SU-DHL-6 (cell line): ENCODE data around the gene SERPINB3.

Experiments used
- H2AFZ ChIP-seq: fragments of 200-600 bp; sonication (generic); 2 replicates; pipeline ENCODE4 v1.6.1; 2014; ENCODE audit warnings: low read depth, mild to moderate bottlenecking, moderate library complexity, mixed read lengths, antibody characterized with exemption, low read length; ENCODE audit not compliant: severe bottlenecking
- H3F3A ChIP-seq: fragments of 200-600 bp; shearing (Covaris generic); 2 replicates; pipeline ENCODE4 v1.6.0; 2016; ENCODE audit warnings: antibody characterized with exemption, mild to moderate bottlenecking; ENCODE audit not compliant: insufficient read depth
- H3K27ac ChIP-seq: fragments of 200-600 bp; sonication (generic); 2 replicates; pipeline ENCODE4 v1.5.1; 2016; ENCODE audit warnings: low read depth, mild to moderate bottlenecking, low read length, moderate library complexity, mixed read lengths
- H3K27me3 ChIP-seq: fragments of 200-600 bp; sonication (generic), shearing (Covaris generic); 2 replicates; pipeline ENCODE4 v1.6.0; 2014; ENCODE audit warnings: mild to moderate bottlenecking, low read length
- H3K36me3 ChIP-seq: fragments of 200-600 bp; sonication (generic); 2 replicates; pipeline ENCODE4 v1.6.1; 2014; ENCODE audit warnings: mild to moderate bottlenecking, low read length, mixed read lengths
- H3K4me2 ChIP-seq: fragments of 300-600, 200-600 bp; shearing (Covaris generic), sonication (generic); 2 replicates; pipeline ENCODE4 v1.6.0; 2014; ENCODE audit warnings: low read length, low read depth, mild to moderate bottlenecking; ENCODE audit not compliant: poor library complexity, severe bottlenecking
- H3K4me3 ChIP-seq: fragments of 200-600 bp; sonication (generic); 2 replicates; pipeline ENCODE4 v1.5.1; 2014; ENCODE audit warnings: antibody characterized with exemption, low read length, mild to moderate bottlenecking, mixed read lengths; ENCODE audit not compliant: insufficient read depth, poor library complexity, severe bottlenecking
- H3K79me2 ChIP-seq: fragments of 200-600 bp; sonication (generic); 2 replicates; pipeline ENCODE4 v1.6.1; 2014; ENCODE audit warnings: mild to moderate bottlenecking, low read length, moderate library complexity; ENCODE audit not compliant: insufficient read depth
- H3K9ac ChIP-seq: fragments of 200-600 bp; sonication (generic); 2 replicates; pipeline ENCODE4 v1.7.0; 2014; ENCODE audit warnings: mild to moderate bottlenecking, low read length
- H3K9me2 ChIP-seq: fragments of 200-600 bp; sonication (generic); replicated peaks from 2 replicates; pipeline ENCODE4 v1.6.1; 2014; ENCODE audit warnings: low read length; ENCODE audit not compliant: insufficient read depth
- H3K9me3 ChIP-seq: fragments of 200-600 bp; sonication (generic); 2 replicates; pipeline ENCODE4 v1.6.1; 2014; ENCODE audit warnings: low read length, mixed read lengths; ENCODE audit not compliant: insufficient read depth
- H4K20me1 ChIP-seq: fragments of 200-600 bp; sonication (generic); 2 replicates; pipeline ENCODE4 v1.6.1; 2014; ENCODE audit warnings: low read depth, mild to moderate bottlenecking, antibody characterized with exemption, low read length, moderate library complexity, mixed read lengths
- CTCF ChIP-seq: fragments of 200-600 bp; sonication (generic); IDR thresholded peaks from one replicate; pipeline ENCODE4 v1.5.1; 2017; ENCODE audit warnings: antibody characterized with exemption, mild to moderate bottlenecking, low read length, moderate library complexity; ENCODE audit not compliant: insufficient read depth, poor library complexity, severe bottlenecking
- EZH2phosphoT487 ChIP-seq: fragments of 200-600 bp; sonication (generic), shearing (Covaris generic); conservative IDR thresholded peaks from 2 replicates; pipeline ENCODE4 v1.6.1; 2018; ENCODE audit warnings: mild to moderate bottlenecking, antibody characterized with exemption, low read length, moderate library complexity, mixed read lengths

SERPINB3 gene

GRCh38 chr18:63684718-63685117, 23.0 kb upstream of the SERPINB3 start:
- no peak overlapping the region for H3K27ac ChIP-seq
- H2AFZ ChIP-seq, result no peak overlapping the region
- H3K4me2 ChIP-seq, result no peak overlapping the region
- H3F3A ChIP-seq, result no peaks in the 10 kb centered on the region
- no peak overlapping the region for H3K4me3 ChIP-seq
- no peaks in the 10 kb centered on the region for H3K9me3 ChIP-seq
- H3K79me2 ChIP-seq, result no peaks in the 10 kb centered on the region
- H3K36me3 ChIP-seq, result no peaks in the 10 kb centered on the region
- no peaks in the 10 kb centered on the region for H3K27me3 ChIP-seq
- no peak for TF ChIP-seq CTCF
- no peak for TF ChIP-seq EZH2phosphoT487
- H4K20me1 ChIP-seq, result no peaks in the 10 kb centered on the region
- no peaks in the 10 kb centered on the region for H3K9me2 ChIP-seq
- H3K9ac ChIP-seq, result no peak overlapping the region

GRCh38 chr18:63683890-63684289, 22.2 kb upstream of the SERPINB3 start:
- Histone ChIP-seq H3K9me2 (no peaks in the 10 kb centered on the region), H3K4me2 (no peak overlapping the region), H2AFZ (no peak overlapping the region), H4K20me1 (no peaks in the 10 kb centered on the region), H3K79me2 (no peaks in the 10 kb centered on the region), H3K36me3 (no peaks in the 10 kb centered on the region), H3K9me3 (no peaks in the 10 kb centered on the region), H3K4me3 (no peak overlapping the region), H3K27ac (no peak overlapping the region), H3K27me3 (no peaks in the 10 kb centered on the region), H3F3A (no peaks in the 10 kb centered on the region), H3K9ac (no peak overlapping the region)
- TF ChIP-seq EZH2phosphoT487 (no peak), CTCF (no peak)

GRCh38 chr18:63683152-63683551, 21.5 kb upstream of the SERPINB3 start:
- no peak for TF ChIP-seq EZH2phosphoT487
- TF ChIP-seq CTCF, result no peak
- H2AFZ ChIP-seq, result no peak overlapping the region

More at GRCh38 chr18:63683152-63683551, 21.5 kb upstream of the SERPINB3 start:
- H3K9me2 ChIP-seq, result no peaks in the 10 kb centered on the region
- no peaks in the 10 kb centered on the region for H3K9me3 ChIP-seq
- no peak overlapping the region for H3K4me2 ChIP-seq
- H3K79me2 ChIP-seq, result no peaks in the 10 kb centered on the region
- no peaks in the 10 kb centered on the region for H3K36me3 ChIP-seq
- H3F3A ChIP-seq, result no peaks in the 10 kb centered on the region
- H3K27me3 ChIP-seq, result no peaks in the 10 kb centered on the region
- H4K20me1 ChIP-seq, result no peaks in the 10 kb centered on the region
- no peak overlapping the region for H3K9ac ChIP-seq
- no peak overlapping the region for H3K27ac ChIP-seq
- no peak overlapping the region for H3K4me3 ChIP-seq
